ENCODE data around the gene SDK2.

SDK2 gene

DNA sequence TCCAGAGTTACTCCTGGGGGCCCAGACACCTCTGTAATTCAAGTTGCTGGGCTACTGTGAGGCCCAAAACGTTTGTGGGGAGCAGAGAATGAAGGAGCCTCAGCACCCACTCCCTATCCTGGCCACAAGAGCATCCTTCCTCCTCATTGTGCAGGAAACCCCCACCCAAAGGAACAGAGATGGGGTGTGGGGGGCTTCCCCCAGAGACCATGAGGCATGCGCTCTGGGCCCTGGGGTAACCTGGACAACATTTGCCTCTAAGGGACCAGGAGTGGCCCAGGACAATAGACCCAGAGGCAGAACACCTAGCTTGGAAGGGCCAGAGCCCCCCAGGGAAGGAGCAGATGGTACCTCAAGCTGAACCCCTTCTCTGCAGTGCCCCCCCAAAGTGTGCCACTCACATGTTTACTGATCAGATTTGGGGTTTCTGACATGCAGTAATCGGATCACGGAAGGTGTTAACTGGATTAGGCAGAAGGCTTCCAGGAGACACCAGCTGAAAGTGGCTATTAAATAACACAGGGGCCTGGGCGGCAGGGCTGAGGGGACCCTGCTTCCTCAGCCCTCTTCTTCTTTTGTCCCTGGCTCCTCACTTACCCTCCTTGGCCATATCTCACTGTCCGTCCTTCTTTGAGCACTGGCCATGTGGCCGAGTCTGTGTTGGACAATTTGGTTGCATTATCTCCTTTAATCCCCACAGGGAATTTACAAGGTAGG is 50.8 kb downstream of the SDK2 start:
- no peak for DNase-seq (ENCODE audit: low spot score)
- TF ChIP-seq, protein P1, sequence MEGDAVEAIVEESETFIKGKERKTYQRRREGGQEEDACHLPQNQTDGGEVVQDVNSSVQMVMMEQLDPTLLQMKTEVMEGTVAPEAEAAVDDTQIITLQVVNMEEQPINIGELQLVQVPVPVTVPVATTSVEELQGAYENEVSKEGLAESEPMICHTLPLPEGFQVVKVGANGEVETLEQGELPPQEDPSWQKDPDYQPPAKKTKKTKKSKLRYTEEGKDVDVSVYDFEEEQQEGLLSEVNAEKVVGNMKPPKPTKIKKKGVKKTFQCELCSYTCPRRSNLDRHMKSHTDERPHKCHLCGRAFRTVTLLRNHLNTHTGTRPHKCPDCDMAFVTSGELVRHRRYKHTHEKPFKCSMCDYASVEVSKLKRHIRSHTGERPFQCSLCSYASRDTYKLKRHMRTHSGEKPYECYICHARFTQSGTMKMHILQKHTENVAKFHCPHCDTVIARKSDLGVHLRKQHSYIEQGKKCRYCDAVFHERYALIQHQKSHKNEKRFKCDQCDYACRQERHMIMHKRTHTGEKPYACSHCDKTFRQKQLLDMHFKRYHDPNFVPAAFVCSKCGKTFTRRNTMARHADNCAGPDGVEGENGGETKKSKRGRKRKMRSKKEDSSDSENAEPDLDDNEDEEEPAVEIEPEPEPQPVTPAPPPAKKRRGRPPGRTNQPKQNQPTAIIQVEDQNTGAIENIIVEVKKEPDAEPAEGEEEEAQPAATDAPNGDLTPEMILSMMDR (IDR thresholded peaks at IDR 0.05; ENCODE audit: borderline replicate concordance, control extremely low read depth, extremely low read depth, insufficient read depth, missing control alignments), result no peak
- in situ Hi-C loops (cut with MboI; ENCODE audit: low sequenced_read_pairs, unreplicated experiment), result no loop called here

GRCh38 chr17:73592501-73592961 is 51.7 kb downstream of the SDK2 start:
- TF ChIP-seq, protein P1 (IDR thresholded peaks at IDR 0.05; ENCODE audit: borderline replicate concordance, control extremely low read depth, extremely low read depth, insufficient read depth, missing control alignments), result no peak
- in situ Hi-C loops (cut with MboI; ENCODE audit: low sequenced_read_pairs, unreplicated experiment), result no loop called here
- DNase-seq (ENCODE audit: low spot score), result no peak

- in situ Hi-C loops (cut with MboI; ENCODE audit: low sequenced_read_pairs, unreplicated experiment), result no loop called here
- no peak for DNase-seq (ENCODE audit: low spot score)
- TF ChIP-seq, protein P1 (IDR thresholded peaks at IDR 0.05; ENCODE audit: borderline replicate concordance, control extremely low read depth, extremely low read depth, insufficient read depth, missing control alignments), result no peak
Measured at GRCh38 chr17:73592079-73592415, 52.2 kb downstream of the SDK2 start.

GRCh38 chr17:73591296-73592078 is 52.8 kb downstream of the SDK2 start:
- TF ChIP-seq, protein P1 (IDR thresholded peaks at IDR 0.05; ENCODE audit: borderline replicate concordance, control extremely low read depth, extremely low read depth, insufficient read depth, missing control alignments), result no peak
- DNase-seq (ENCODE audit: low spot score), result peak; percentile 62
- in situ Hi-C loops (cut with MboI; ENCODE audit: low sequenced_read_pairs, unreplicated experiment), result no loop called here

DNA sequence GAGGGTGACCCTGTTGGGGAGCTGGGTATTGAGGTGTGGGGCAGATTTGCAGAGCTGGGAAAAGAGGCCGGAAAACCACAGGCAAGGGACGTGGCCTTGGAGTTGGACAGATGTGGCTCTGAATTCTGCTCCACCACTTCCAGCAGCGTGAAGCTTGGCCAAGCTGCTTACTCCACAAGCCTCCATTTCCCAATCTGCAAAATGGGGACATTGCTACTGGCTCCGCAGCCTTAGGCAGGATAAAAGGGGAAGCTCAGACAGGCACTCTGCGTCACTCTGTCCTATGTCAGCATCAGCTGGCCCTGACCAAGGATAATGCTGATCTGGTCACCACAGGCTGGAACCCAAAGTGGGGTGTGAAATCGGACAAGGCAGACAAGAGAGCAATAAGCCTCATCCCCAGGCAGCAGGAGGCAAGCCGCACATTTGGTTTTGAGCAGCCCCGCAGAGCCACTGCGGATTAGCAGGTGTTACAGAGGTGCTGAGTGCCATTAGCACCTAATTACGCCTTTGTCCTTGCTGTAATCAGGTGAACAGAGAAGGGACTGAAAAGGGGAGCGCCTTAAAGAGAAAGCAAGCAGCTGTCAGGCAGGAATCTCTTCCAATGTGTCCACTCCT is 54.8 kb downstream of the SDK2 start:
- TF ChIP-seq, protein P1 (IDR thresholded peaks at IDR 0.05; ENCODE audit: borderline replicate concordance, control extremely low read depth, extremely low read depth, insufficient read depth, missing control alignments), result no peak
- no peak for DNase-seq (ENCODE audit: low spot score)
- in situ Hi-C loops (cut with MboI; ENCODE audit: low sequenced_read_pairs, unreplicated experiment), result no loop called here

DNA sequence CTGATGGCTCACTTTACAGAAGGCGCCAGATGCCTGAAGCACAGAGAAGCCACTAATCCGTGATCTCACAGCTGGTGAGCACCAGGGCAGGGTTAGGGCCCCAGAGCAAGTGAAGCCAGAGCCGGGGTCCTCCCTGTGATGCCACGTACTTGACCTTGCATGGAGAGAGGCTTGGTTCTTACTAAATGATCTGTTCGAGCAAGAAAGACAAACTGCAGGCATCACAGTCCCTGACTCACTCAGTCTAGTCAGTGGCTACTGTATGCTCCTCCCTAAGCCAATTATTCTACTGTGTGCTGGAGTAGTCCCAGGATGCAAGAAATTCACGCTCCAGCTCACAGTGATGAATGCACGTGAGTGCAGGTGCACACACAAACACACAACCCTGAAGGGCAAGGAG is 55.4 kb downstream of the SDK2 start:
- TF ChIP-seq, protein P1 (IDR thresholded peaks at IDR 0.05; ENCODE audit: borderline replicate concordance, control extremely low read depth, extremely low read depth, insufficient read depth, missing control alignments), result no peak
- DNase-seq (ENCODE audit: low spot score), result no peak
- in situ Hi-C loops (cut with MboI; ENCODE audit: low sequenced_read_pairs, unreplicated experiment), result no loop called here
